GM19351 (cell line): Measurements from ENCODE around the gene OR10J5.
"Not testable (repeated sequence)": the region's sequence is repeated elsewhere in the genome, so short reads cannot be mapped to it uniquely, and the experiment has no call there.

Experiments used
- ATAC-seq: cut with Tn5 transposase; IDR thresholded peaks from one replicate; pipeline ENCODE4 v1.9.1; 2021; ENCODE audit warnings: mild to moderate bottlenecking, moderate library complexity; ENCODE audit not compliant: unreplicated experiment

The OR10J5 gene

GRCh38 chr1:159535907-159536306 is at the start of gene OR10J5:
TSS of gene OR10J5 (minus strand) at chr1:159536007. CDS start at chr1:159536007, 0 bp downstream.
- ATAC-seq, result no peak

GRCh38 chr1:159584536-159584935 is 48.7 kb upstream of the OR10J5 start:
- ATAC-seq, result no peak

- no peak for ATAC-seq
Measured at GRCh38 chr1:159581422-159581821, 45.6 kb upstream of the OR10J5 start.

GRCh38 chr1:159580340-159580739 is 44.5 kb upstream of the OR10J5 start:
- peak; percentile 60 for ATAC-seq

GRCh38 chr1:159577446-159577845 is 41.6 kb upstream of the OR10J5 start:
- ATAC-seq, result no peak

- ATAC-seq, result no peak
Measured at GRCh38 chr1:159562680-159563079, 26.9 kb upstream of the OR10J5 start.

- no peak for ATAC-seq
Measured at GRCh38 chr1:159561497-159561896, 25.7 kb upstream of the OR10J5 start.

- ATAC-seq, result no peak
Measured at GRCh38 chr1:159560599-159560998, 24.8 kb upstream of the OR10J5 start.

- ATAC-seq, result no peak
Measured at GRCh38 chr1:159556931-159557369, 21.1 kb upstream of the OR10J5 start.

- no peak for ATAC-seq
Measured at GRCh38 chr1:159554696-159555095, 18.9 kb upstream of the OR10J5 start.

- no peak for ATAC-seq
Measured at GRCh38 chr1:159554261-159554660, 18.5 kb upstream of the OR10J5 start.

- ATAC-seq, result no peak
Measured at GRCh38 chr1:159548126-159548525, 12.3 kb upstream of the OR10J5 start.

- ATAC-seq, result no peak
Measured at GRCh38 chr1:159532922-159533321, 2.9 kb downstream of the OR10J5 start.

GRCh38 chr1:159524792-159525191 is 11.0 kb downstream of the OR10J5 start:
- not testable (repeated sequence) for ATAC-seq

- no peak for ATAC-seq
Measured at GRCh38 chr1:159510229-159510541, 25.6 kb downstream of the OR10J5 start.

- no peak for ATAC-seq
Measured at GRCh38 chr1:159509440-159510228, 26.2 kb downstream of the OR10J5 start.

GRCh38 chr1:159508951-159509350 is 26.9 kb downstream of the OR10J5 start:
- ATAC-seq, result no peak

GRCh38 chr1:159505676-159506075 is 30.1 kb downstream of the OR10J5 start:
- no peak for ATAC-seq

GRCh38 chr1:159501082-159501481 is 34.7 kb downstream of the OR10J5 start:
- ATAC-seq, result no peak

GRCh38 chr1:159494513-159495210 is 41.1 kb downstream of the OR10J5 start:
- not testable (repeated sequence) for ATAC-seq

GRCh38 chr1:159493354-159493753 is 42.5 kb downstream of the OR10J5 start:
- ATAC-seq, result no peak

- ATAC-seq, result no peak
Measured at GRCh38 chr1:159492575-159493323, 43.1 kb downstream of the OR10J5 start.
